IPS DF 6.9 (cell line): Measurements from ENCODE around the gene FAM219A.

Source experiments
- DNase-seq: peaks from one replicate; pipeline ENCODE4 v3.0.0-alpha.2; 2013; ENCODE audit warnings: low read depth, low spot score
- H3K27ac ChIP-seq: one replicate; pipeline ENCODE4 v1.5.1; 2013; ENCODE audit warnings: low read length, control low read depth
- H3K27me3 ChIP-seq: 2 replicates; pipeline ENCODE4 v1.6.1; 2013; ENCODE audit warnings: mild to moderate bottlenecking, low read length; ENCODE audit not compliant: control insufficient read depth, insufficient read depth
- H3K36me3 ChIP-seq: 2 replicates; pipeline ENCODE4 v1.6.1; 2013; ENCODE audit warnings: low read length; ENCODE audit not compliant: control insufficient read depth, insufficient read depth
- H3K4me1 ChIP-seq: 2 replicates; pipeline ENCODE4 v1.6.1; 2013; ENCODE audit warnings: low read length; ENCODE audit not compliant: control insufficient read depth, insufficient read depth
- H3K4me3 ChIP-seq: 2 replicates; pipeline ENCODE4 v1.5.1; 2013; ENCODE audit warnings: mild to moderate bottlenecking, low read length
- H3K9me3 ChIP-seq: 2 replicates; pipeline ENCODE4 v1.6.1; 2013; ENCODE audit warnings: low read length, inconsistent platforms; ENCODE audit not compliant: control insufficient read depth, insufficient read depth
- WGBS: extraction: QIAGEN DNeasy Blood & Tissue Kit; methylation state at CpG from one replicate; pipeline ENCODE4 v1.1.7; 2013; ENCODE audit warnings: mixed read lengths, missing lambda C conversion rate; ENCODE audit not compliant: insufficient read length, insufficient coverage; 5-methylcytosine and 5-hydroxymethylcytosine counted together

FAM219A gene

DNA sequence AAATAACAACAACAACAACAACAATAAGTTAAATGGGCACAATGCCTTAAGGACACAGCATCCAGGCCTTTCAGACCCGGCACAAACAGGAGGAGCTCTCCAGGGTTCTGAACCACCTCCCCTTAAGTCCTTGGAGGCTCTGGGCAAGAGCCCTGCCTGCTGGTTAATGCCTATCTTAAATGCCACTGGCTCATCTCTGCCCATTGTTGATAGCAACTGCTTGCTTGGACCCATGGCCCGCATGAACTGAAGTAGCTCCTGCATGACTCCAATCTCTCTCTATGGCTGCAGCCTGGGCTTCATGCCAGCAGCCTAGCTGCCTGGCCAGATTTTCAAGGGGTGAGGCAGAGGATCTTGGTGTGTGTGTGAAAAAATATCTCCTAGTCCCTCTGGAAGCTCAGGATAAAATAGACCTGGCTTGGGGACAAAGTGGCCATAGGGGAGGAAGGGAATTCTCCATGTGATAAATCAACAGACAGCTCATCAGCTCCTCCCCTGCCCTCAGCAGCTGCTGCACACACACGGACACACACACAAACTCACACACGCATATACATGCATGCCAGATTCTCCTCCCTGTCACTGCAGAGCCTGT, 27.4 kb downstream of the FAM219A start:
- no peaks in the 10 kb centered on the region for H3K27me3 ChIP-seq
- H3K9me3 ChIP-seq = no peaks in the 10 kb centered on the region
- H3K4me3 ChIP-seq = no peak overlapping the region
- peak; percentile 39 for DNase-seq
- no peak overlapping the region for H3K27ac ChIP-seq
- no peaks in the 10 kb centered on the region for H3K36me3 ChIP-seq
- no CpG with 5 or more reads among the region's 4 CpGs for WGBS
- no peaks in the 10 kb centered on the region for H3K4me1 ChIP-seq

- no CpG with 5 or more reads among the region's 2 CpGs for WGBS
- no peaks in the 10 kb centered on the region for H3K36me3 ChIP-seq
- H3K27ac ChIP-seq = no peak overlapping the region
- no peaks in the 10 kb centered on the region for H3K27me3 ChIP-seq
- H3K9me3 ChIP-seq = no peaks in the 10 kb centered on the region
- no peak for DNase-seq
- H3K4me3 ChIP-seq = no peak overlapping the region
- H3K4me1 ChIP-seq = no peaks in the 10 kb centered on the region
These were observed 29.9 kb downstream of the FAM219A start for GRCh38 chr9:34428325-34428958.

DNA sequence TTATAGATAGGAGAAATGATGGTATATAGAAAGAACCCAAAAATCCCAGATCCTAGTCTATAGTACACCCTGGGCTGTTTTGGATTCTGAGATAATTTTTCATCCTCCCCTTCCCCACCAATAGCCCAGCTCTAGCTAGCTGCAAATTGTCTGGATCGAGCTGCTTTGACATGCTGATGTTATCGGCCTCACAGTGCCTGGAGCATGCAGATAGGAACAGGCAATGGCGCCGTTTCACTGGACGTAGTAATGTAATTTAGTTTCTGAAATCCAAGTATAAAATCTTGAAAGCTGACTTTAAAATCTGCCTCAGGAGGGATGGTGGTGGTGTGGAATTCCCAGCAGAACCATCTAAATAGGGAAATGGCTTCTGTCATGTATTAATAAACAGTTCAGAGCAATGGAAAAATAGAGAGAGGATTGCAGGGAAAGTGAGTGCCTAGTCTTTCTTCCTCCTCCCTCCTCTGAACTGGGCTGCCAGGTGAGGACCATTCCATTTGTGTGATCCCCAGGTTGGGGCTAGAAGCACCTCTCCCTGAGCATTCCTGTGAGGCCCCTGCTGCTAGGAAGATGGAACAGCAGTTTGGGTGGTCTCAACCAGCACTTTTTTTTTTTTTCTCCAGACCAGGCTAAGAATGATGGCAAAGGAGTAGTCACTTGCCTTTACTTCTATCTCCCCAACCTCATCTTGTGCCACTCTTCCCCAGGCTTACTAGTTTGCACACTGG, 31.9 kb downstream of the FAM219A start:
- H3K27ac ChIP-seq = no peak overlapping the region
- H3K4me3 ChIP-seq = no peak overlapping the region
- H3K4me1 ChIP-seq = no peaks in the 10 kb centered on the region
- no peak for DNase-seq
- no CpG with 5 or more reads among the region's 5 CpGs for WGBS
- no peaks in the 10 kb centered on the region for H3K27me3 ChIP-seq
- no peaks in the 10 kb centered on the region for H3K9me3 ChIP-seq
- no peaks in the 10 kb centered on the region for H3K36me3 ChIP-seq

- Histone ChIP-seq H3K9me3 (no peaks in the 10 kb centered on the region), H3K4me3 (no peak overlapping the region), H3K27ac (no peak overlapping the region), H3K4me1 (no peaks in the 10 kb centered on the region), H3K27me3 (no peaks in the 10 kb centered on the region), H3K36me3 (no peaks in the 10 kb centered on the region)
- no CpG with 5 or more reads among the region's 4 CpGs for WGBS
- DNase-seq = no peak
These were observed 38.5 kb downstream of the FAM219A start for GRCh38 chr9:34419716-34420504.

DNA sequence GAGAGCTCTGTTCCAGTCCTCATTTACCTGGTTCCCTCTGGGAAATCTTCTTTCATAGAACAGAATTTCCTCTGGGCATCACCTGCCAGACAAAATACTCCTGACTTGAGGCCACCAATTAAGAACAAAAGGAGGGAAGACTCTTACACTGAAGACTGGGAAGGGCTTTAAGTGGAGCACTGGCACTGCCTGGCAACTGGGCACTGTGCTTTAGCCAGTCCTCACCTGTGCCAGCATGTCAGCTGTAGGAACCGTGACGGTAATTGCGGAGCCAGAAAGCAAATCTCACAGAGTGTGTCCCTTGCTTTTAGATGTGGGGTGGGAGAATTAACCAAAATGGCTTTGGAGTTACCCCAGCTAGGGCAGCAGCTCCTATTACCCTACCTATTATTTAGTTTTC, 40.6 kb downstream of the FAM219A start:
- no peaks in the 10 kb centered on the region for H3K9me3 ChIP-seq
- no peaks in the 10 kb centered on the region for H3K4me1 ChIP-seq
- no peaks in the 10 kb centered on the region for H3K27me3 ChIP-seq
- WGBS = no CpG with 5 or more reads among the region's 3 CpGs
- H3K36me3 ChIP-seq = no peaks in the 10 kb centered on the region
- no peak for DNase-seq
- H3K27ac ChIP-seq = no peak overlapping the region
- H3K4me3 ChIP-seq = no peak overlapping the region

DNA sequence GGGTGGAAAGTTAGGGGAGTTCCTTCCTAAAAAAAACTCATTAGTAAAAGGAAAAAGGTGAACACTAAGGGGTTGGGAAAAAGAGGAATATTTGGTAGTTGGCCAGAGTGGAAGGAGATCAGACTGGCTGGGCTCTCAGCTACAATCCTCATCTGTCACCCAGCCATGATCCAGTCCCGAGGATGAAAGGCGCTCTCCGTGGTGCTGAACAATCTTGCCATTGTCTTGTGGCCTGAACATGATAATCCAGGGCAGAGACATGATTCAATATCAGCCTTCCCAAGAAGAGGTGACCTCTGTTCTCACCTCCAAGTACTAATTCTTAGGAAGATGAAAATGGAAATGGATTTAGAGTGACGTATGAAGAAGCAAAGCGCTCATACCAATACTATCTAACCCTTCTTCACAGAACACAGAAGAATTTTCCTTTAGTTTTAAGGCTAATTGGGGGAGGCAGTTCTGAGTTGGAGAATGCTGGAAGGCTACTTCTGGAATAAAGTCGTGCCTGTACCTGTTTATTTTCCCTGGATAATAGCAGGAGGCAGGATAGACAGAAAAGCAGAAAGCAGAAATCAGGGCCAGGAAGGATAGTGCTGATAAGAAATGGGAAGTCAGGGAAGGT, 45.0 kb downstream of the FAM219A start:
- Histone ChIP-seq H3K4me3 (no peak overlapping the region), H3K9me3 (no peaks in the 10 kb centered on the region), H3K36me3 (no peaks in the 10 kb centered on the region), H3K4me1 (no peaks in the 10 kb centered on the region), H3K27ac (no peak overlapping the region), H3K27me3 (no peaks in the 10 kb centered on the region)
- peak; percentile 64 for DNase-seq
- no CpG with 5 or more reads among the region's 6 CpGs for WGBS

GRCh38 chr9:34412336-34412735, 46.0 kb downstream of the FAM219A start:
- Histone ChIP-seq H3K36me3 (no peaks in the 10 kb centered on the region), H3K27ac (no peak overlapping the region), H3K27me3 (no peaks in the 10 kb centered on the region), H3K4me3 (no peak overlapping the region), H3K9me3 (no peaks in the 10 kb centered on the region), H3K4me1 (no peaks in the 10 kb centered on the region)
- DNase-seq = no peak
- WGBS = no CpG with 5 or more reads among the region's 1 CpG

GRCh38 chr9:34409154-34409553, 49.2 kb downstream of the FAM219A start:
- H3K27me3 ChIP-seq = no peaks in the 10 kb centered on the region
- no peaks in the 10 kb centered on the region for H3K4me1 ChIP-seq
- H3K9me3 ChIP-seq = no peaks in the 10 kb centered on the region
- H3K4me3 ChIP-seq = no peak overlapping the region
- WGBS = no CpG with 5 or more reads among the region's 2 CpGs
- no peak for DNase-seq
- no peak overlapping the region for H3K27ac ChIP-seq
- H3K36me3 ChIP-seq = no peaks in the 10 kb centered on the region

- no peaks in the 10 kb centered on the region for H3K4me1 ChIP-seq
- no CpG with 5 or more reads among the region's 1 CpG for WGBS
- no peaks in the 10 kb centered on the region for H3K36me3 ChIP-seq
- H3K27me3 ChIP-seq = no peaks in the 10 kb centered on the region
- no peak for DNase-seq
- no peaks in the 10 kb centered on the region for H3K9me3 ChIP-seq
- H3K27ac ChIP-seq = no peak overlapping the region
- no peak overlapping the region for H3K4me3 ChIP-seq
These were observed 50.2 kb downstream of the FAM219A start for GRCh38 chr9:34408173-34408572.

GRCh38 chr9:34406219-34406618, 52.2 kb downstream of the FAM219A start:
- WGBS = no CpG with 5 or more reads among the region's 1 CpG
- no peaks in the 10 kb centered on the region for H3K4me1 ChIP-seq
- no peaks in the 10 kb centered on the region for H3K27me3 ChIP-seq
- no peak for DNase-seq
- H3K36me3 ChIP-seq = no peaks in the 10 kb centered on the region
- H3K9me3 ChIP-seq = no peaks in the 10 kb centered on the region
- no peak overlapping the region for H3K27ac ChIP-seq
- H3K4me3 ChIP-seq = no peak overlapping the region
